RCC 7860 (cell line): ENCODE measurements around the gene BAZ2B.
"Not testable (repeated sequence)": the region's sequence is repeated elsewhere in the genome, so short reads cannot be mapped to it uniquely, and the experiment has no call there.

ENCODE experiments used
- DNase-seq: peaks from one replicate; pipeline ENCODE4 v3.0.0-alpha.2; 2015; ENCODE audit warnings: low spot score
- FAIRE-seq: peaks from 2 replicates; lab custom pipeline; 2012; peaks lifted over from hg19 to GRCh38; lab: Jason Lieb, UNC

The BAZ2B gene

DNA sequence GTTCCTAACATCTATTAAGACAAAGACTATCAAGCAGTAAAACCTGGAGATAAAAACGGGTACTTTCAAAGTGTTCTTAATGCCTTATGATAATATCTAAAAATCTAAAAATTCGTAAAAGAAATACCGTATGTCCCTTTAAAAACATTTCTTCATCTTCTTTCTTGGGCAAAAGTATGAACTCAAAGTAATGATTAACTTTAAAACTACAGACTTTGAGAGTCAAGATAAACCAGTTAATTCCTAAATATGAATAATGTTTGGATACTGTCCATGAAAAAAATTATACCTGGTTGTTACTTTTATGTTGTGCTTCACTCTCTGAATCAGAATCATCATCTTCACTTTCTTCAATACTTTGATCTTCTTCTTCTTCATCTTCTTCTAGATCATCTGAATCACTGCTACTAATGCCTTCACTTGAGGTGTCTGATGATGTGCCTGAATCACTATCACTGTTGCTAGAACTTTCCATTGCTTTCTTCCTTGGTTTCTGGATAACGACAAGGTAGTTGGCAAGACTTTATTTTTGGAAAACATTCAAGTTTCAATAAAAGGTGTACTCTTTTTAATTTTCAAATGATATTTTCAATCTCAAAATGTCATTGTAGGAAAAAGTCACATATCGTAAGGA, 177.5 kb downstream of the BAZ2B start:
- DNase-seq: no peak
- FAIRE-seq: no peak

DNA sequence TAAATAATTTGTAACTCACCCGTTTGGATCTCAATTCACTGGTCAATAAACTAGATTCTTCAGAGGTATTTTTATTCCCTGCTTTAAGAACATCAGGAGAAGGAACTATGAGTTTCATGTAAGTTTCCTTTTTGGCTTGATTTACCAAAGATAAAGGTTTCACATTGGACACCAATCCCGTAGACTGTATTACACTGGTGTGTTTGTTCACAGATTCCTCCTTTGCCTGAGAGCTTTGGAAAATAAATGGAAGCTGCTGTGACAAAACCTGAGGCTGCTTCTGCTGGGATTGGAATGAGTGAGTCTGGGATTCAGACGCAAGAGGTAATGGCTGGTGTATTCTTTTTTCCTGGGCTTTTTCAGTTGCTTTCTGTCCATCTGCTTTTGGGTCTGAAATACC, 178.1 kb downstream of the BAZ2B start:
- DNase-seq: no peak
- FAIRE-seq: no peak

DNA sequence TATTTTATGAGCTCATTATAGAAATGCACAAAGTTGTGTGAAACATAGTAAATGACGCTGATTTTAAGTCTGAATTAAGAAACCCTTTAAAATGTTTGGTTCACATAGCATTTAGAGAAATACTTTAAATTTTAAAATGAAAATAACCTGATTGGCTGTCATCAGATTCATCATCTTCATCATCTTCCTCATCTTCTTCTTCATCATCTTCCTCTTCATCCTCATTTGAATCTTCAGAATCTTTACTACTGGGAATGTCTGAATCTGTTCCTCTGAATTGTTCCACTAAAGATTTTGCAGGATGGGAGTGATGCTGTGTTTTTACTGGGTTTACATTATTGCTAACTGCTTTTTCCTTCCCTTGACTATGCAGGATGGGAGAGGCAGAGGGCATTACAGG, 183.7 kb downstream of the BAZ2B start:
- FAIRE-seq (no peak), DNase-seq (no peak)

- no peak for DNase-seq
- FAIRE-seq: no peak
These were observed 189.3 kb downstream of the BAZ2B start for GRCh38 chr2:159427048-159427447.

DNA sequence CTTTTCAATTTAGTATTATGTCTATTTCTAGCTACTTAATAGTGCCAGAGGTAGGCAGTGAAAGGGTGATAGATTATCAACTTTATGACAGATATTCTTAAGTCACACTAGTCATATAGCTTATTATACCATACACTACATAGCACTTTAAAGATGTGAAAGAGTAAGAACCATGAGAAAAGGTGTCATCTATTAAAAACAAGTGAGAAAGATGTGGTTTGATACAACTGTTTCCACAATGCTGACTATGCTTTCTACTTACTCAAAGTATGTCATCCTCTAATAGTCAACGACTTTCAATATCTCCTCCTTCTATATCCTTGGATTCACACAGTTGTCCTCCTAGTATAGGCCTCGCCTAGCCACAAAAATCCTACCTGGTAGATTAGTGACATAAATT, 196.9 kb downstream of the BAZ2B start:
- DNase-seq (no peak), FAIRE-seq (no peak)

GRCh38 chr2:159411460-159411859, 204.9 kb downstream of the BAZ2B start:
- DNase-seq: no peak
- no peak for FAIRE-seq

DNA sequence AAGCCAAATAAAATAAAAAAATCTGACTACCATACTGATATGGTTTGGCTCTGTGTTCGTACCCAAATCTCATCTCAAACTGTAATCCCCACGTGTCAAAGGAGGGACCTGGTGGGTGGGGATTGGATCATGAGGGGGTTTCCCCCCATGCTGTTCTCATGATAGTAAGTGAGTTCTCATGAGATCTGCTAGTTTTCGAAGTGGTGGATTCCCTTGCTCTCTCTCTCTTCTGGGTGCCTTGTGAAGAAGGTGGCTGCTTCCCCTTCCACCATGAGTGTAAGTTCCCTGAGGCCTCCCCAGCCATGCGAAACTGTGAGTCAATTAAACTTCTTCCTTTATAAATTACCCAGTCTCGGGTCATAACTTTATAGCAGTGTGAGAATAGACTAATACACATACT, 206.1 kb downstream of the BAZ2B start:
- FAIRE-seq: no peak
- DNase-seq: no peak

- DNase-seq (no peak), FAIRE-seq (no peak)
These were observed 207.1 kb downstream of the BAZ2B start for GRCh38 chr2:159409116-159409800.

DNA sequence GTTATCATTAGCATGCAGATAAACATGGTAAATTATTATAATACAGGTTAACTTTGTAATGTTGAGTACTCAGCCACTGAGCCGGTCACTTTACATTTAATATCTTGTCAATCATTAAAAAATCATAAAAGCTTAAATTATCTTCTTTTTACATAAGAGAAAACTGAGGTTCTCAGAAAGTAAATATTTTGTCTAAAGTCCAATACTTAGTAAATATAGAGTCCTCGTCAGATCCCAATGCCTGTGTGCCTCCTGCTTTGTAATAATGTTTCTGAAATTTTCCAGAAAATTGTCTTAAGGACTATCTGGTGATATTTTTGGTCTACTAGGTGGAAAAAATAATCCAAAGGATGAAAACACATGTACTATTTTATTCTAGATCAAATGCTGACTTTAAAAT, 213.6 kb downstream of the BAZ2B start:
- FAIRE-seq: no peak

DNA sequence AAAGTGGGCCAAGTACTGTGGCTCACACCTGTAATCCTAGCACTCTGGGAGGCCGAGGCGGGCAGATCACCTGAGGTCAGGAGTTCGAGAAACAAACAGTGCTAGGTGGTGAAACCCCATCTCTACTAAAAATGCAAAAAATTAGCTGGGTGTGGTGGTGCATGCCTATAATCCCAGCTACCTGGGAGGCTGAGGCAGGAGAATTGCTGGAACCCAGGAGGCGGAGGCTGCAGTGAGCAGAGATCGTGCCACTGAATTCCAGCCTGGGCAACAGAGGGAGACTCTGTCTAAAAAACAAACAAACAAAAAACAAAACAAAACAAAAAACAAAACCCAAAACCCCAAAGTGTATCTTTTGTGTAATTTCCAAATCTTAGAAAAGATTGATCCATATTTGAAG, 214.2 kb downstream of the BAZ2B start:
- not testable (repeated sequence) for FAIRE-seq, DNase-seq

More for the DNA sequence above, 213.6 kb downstream of the BAZ2B start:
- DNase-seq: no peak

- DNase-seq: no peak
- FAIRE-seq: no peak
These were observed 216.5 kb downstream of the BAZ2B start for GRCh38 chr2:159399716-159400415.

DNA sequence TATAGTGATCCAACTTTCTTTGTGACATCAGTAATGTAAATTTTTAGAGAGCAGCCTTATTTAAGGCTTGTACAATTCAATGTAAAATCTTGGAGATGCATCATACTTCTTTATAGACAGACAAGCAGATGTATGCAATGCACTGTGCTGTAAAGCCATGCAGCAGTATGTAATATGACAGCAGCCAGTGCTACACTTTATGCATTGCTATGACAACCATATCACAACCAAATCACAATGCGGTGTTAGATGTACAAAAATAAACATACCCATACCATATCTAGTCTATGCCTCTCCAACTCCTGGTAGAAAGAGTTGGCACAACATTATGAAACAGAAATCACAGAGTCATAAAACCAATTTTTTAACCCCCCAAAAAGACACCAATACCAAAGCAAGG, 219.5 kb downstream of the BAZ2B start:
- FAIRE-seq: no peak
- DNase-seq: no peak

DNA sequence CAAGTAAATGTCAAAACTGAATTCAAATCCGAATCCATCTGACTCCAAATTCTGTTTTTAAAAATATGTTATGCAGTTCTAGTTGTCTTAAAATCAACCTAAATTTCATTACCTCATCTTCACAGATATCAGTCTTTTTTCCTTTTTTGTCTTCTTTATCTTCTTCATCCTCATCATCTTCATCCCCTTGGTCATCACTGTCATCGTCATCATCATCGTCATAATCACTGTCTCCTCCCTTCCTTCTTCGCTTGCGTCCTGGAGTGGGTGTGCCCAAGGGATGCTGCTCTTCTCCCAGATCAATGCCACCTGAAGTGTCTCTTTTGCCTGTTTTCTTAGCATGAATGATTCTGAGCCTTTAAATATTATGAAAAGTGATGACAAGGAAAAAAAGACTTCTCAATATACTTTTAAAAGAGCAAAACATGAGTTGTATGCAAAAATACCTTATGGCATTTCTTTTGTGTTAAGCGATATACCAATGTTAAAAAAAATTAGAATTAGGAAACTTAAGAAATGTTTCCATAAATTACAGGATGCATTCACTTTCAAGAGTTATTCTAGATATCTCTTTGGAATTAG, 233.8 kb downstream of the BAZ2B start:
- no peak for DNase-seq
- FAIRE-seq: no peak

DNA sequence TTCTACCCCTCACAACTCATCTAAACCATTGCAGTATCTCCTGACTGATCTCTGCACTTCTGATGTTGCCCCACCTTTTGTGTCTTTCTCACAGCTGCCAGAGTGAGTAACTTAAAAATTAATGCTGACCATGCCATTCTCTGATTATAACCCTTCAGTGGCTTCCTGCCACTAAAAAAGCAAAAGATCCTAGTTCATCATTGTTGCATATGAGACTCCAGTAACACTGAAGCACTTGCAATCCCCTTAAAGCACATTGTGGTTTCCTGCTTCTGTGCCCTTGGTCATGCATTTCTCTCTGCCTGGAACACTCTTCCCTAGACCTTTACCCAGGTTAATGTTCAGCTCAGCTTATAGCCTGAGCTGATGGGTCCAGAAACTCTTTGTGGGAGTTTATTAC, 234.8 kb downstream of the BAZ2B start:
- peak; percentile 98 for FAIRE-seq
- peak; percentile 82 for DNase-seq

- FAIRE-seq (no peak), DNase-seq (no peak)
These were observed 235.6 kb downstream of the BAZ2B start for GRCh38 chr2:159380685-159381239.

GRCh38 chr2:159379181-159379580, 237.2 kb downstream of the BAZ2B start:
- DNase-seq (no peak), FAIRE-seq (peak; percentile 36)

GRCh38 chr2:159375241-159375640, 241.1 kb downstream of the BAZ2B start:
- no peak for DNase-seq
- no peak for FAIRE-seq

GRCh38 chr2:159371506-159371905, 244.8 kb downstream of the BAZ2B start:
- DNase-seq (no peak), FAIRE-seq (no peak)

- no peak for DNase-seq
- no peak for FAIRE-seq
These were observed 249.8 kb downstream of the BAZ2B start for GRCh38 chr2:159366538-159366937.

GRCh38 chr2:159362816-159363251, 253.5 kb downstream of the BAZ2B start:
- FAIRE-seq: no peak
- peak; percentile 25 for DNase-seq

DNA sequence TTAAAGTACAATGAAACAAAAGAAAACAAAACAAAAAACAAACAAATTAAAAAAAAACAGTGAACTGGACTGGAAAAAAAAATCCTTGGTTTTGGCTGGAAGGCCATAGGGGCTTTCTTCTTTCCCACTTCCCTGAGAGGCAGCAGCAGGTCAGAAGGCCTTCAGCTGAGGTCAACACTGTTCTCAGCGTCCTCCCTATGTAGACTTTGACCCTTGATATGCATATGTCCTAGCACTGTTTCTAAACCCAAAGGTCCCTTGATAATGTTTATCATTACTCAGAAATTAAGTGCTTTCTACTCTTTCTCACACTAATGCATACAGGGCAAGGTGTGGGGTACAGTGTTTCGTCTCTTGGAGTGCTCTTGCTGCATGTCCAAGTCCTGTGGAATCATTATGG, 254.3 kb downstream of the BAZ2B start:
- FAIRE-seq (no peak), DNase-seq (no peak)
